HTR-8/SVneo (cell line): Measurements from ENCODE around the gene LRTM2.
A peak's percentile ranks its signal among the peaks of the same experiment; 100 is the strongest.

Experiments used
- DNase-seq: peaks from one replicate; pipeline ENCODE4 v3.0.0; 2011; ENCODE audit warnings: low spot score, mixed read lengths; ENCODE audit not compliant: insufficient read length
- FAIRE-seq: peaks from 2 replicates; lab custom pipeline; 2011; peaks lifted over from hg19 to GRCh38; lab: Jason Lieb, UNC

Gene LRTM2

GRCh38 chr12:1878695-1879094 is 58.3 kb downstream of the LRTM2 start:
- FAIRE-seq (no peak), DNase-seq (no peak)

DNA sequence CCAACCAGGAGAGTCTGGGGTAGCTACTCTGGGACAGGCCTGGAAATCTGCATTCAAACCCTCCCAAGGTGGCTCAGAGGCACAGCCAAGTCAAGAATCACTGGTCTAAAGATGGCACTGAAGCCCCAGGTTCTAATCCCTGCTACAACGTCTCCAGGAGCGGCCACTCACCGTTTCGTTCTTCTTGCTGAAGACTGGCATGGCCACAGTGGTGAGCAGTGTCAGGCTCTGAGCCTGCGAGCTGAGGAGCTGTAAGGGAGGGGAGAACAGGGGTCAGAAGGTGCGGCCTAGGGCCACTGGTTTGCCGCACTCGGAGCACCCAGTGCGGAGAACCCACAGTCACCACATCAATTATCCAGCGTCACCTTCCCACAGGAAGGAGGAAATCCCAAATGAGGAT is 59.3 kb downstream of the LRTM2 start:
- DNase-seq = no peak
- no peak for FAIRE-seq

GRCh38 chr12:1880153-1880845 is 59.9 kb downstream of the LRTM2 start:
- no peak for DNase-seq
- FAIRE-seq = no peak

GRCh38 chr12:1880876-1881275 is 60.5 kb downstream of the LRTM2 start:
- FAIRE-seq = no peak
- no peak for DNase-seq

DNA sequence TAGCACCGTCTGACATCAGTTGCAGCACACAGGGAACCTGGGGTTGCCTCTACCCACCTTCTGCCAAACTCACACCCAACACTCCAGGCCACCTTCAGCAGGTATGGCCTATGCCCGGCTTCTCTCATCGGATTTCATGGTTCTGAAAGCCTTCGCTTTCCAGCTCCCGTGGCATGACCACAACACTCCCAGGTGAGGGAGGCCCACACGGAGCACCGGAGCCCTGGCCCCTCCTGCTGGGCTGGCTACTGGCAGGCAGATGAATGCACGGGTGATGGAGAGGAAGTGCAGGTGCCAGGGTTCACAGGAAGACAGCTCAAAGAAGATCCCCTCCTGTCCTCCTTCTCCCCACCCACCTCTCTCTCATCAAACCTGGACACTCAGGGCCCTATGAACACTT is 60.9 kb downstream of the LRTM2 start:
- FAIRE-seq (peak; percentile 74), DNase-seq (no peak)

- peak; percentile 44 for FAIRE-seq
- DNase-seq = no peak
Measured at GRCh38 chr12:1881936-1882335, 61.6 kb downstream of the LRTM2 start.

DNA sequence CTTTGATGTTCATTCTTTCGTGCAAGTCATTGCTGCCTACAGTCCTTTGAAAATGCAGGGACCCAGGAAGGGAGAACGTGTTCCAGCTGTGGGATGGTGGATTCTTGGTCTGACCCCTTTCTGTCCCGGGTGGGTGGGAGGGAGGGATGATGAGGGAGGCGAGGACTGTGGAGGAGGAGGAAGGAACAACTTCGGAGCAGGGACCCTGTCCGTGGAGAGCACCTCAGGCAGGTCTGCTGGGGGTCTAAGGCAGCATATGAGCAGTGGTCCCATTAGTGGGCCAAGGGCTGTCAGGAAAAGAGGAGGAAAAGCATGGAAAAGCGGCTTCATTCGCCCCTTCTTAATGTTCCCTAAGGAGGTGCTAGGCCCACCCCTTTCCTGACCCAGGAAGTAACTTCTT is 62.0 kb downstream of the LRTM2 start:
- no peak for FAIRE-seq
- DNase-seq = no peak

DNA sequence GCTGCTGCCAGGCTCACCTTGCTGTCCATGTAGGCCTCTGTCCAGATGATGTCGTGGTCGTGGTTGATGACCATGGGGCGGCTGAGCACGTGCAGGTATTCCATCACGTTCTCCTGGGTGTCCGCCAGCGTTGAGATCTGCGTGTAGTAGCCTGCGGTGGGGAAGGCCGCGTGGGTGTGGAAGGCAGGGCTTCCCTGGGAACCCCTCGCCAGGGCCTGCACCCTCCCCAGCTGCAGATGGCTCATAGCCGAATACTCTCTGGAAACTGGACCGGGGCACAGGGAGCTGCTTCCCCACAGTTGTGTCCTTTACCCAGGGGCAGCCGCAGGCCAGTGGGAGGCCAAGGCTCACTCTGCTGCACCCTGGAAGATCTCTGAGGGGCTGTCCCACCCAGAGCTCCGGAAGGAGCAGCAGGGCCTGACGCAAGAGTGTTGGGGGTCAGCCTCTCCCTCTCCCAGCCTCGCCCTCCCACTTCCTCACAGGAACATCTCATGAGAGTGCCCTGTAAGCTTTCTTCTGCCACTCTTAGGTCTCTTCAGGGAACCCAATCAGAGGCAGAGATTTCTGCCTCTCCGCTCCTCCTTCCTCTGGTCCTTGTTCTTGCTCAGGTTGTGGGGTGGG is 62.6 kb downstream of the LRTM2 start:
- DNase-seq (no peak), FAIRE-seq (no peak)

GRCh38 chr12:1883513-1883912 is 63.1 kb downstream of the LRTM2 start:
- no peak for FAIRE-seq
- no peak for DNase-seq

DNA sequence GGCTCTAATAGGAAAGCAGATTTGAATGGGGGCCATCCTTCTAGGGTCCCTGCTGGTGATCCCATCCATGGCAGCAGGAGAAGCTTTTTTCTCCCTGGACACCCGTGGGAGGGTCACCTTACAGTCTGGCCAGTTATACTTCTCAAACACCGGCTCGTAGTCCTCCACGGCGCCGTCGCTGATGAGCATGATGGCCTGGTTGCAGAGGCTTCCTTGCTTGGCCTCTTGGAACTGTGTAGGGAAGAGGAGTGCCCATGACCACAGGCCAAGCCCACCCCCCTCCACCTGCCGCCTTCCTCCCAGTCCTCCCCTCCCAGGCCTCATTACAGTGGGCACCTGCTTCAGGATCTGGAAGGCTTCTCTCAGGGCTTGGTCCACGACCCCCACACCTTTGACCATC is 64.3 kb downstream of the LRTM2 start:
- no peak for DNase-seq
- FAIRE-seq = no peak

GRCh38 chr12:1885082-1885596 is 64.8 kb downstream of the LRTM2 start:
- no peak for FAIRE-seq
- no peak for DNase-seq

GRCh38 chr12:1885599-1886245 is 65.4 kb downstream of the LRTM2 start:
- FAIRE-seq (peak; percentile 84), DNase-seq (no peak)
